Activated naive CD4-positive, alpha-beta T cell treated with anti-CD3 and anti-CD28 coated beads for 36 hours (primary cell): Measurements from ENCODE around the gene PSD. TPM values are rescaled to one million over a fixed set of nuclear protein-coding genes. Genes with fewer than 3 reads are reported as not detected.
A peak's percentile ranks its signal among the peaks of the same experiment; 100 is the strongest.

Experiments
- CTCF ChIA-PET: fragments of 350-600 bp; sonication (Branson Sonifier 250); formaldehyde crosslinking; loops from one replicate; lab custom pipeline; 2021; ENCODE audit warnings: antibody characterized with exemption; lab: Charles Lee
- DNase-seq: peaks from one replicate; pipeline ENCODE4 v3.0.0-alpha.2; 2020
- H3K27ac Mint-ChIP-seq: one replicate; pipeline ENCODE4 v1.8.0; 2021; ENCODE audit warnings: mild to moderate bottlenecking, mixed read lengths
- H3K27me3 Mint-ChIP-seq: one replicate; pipeline ENCODE4 v1.8.0; 2021; ENCODE audit warnings: low read depth, mixed read lengths
- H3K36me3 Mint-ChIP-seq: one replicate; pipeline ENCODE4 v1.8.0; 2021; ENCODE audit warnings: low read depth, mixed read lengths
- H3K4me1 Mint-ChIP-seq: one replicate; pipeline ENCODE4 v1.8.0; 2021; ENCODE audit warnings: low read depth, mixed read lengths
- H3K4me3 Mint-ChIP-seq: one replicate; pipeline ENCODE4 v1.8.0; 2021; ENCODE audit warnings: mild to moderate bottlenecking, moderate library complexity, mixed read lengths
- H3K9me3 Mint-ChIP-seq: one replicate; pipeline ENCODE4 v1.8.0; 2021; ENCODE audit warnings: mixed read lengths
- intact Hi-C: fragments of 100-400 bp; cut with micrococcal nuclease; formaldehyde crosslinking; loops from one replicate; pipeline ENCODE4 v1.15.1; 2023
- total RNA-seq, 2 experiments: library from RNA; stranded (reverse); gene quantifications; one replicate each; pipeline ENCODE4 v1.2.3, GENCODE V29; 2021

Gene PSD
- total RNA-seq, 2 experiments from 2014 or later, result 6.2 to 7.2 TPM

GRCh38 chr10:102436312-102436711 lies 17.7 kb upstream of the PSD start:
- peak overlapping the region; percentile 76 for H3K4me3 Mint-ChIP-seq
- H3K27me3 Mint-ChIP-seq, result no peaks in the 10 kb centered on the region
- DNase-seq, result peak; percentile 11
- peaks cover 54% of the 10 kb centered on the region for H3K4me1 Mint-ChIP-seq
- peak overlapping the region; percentile 87 for H3K27ac Mint-ChIP-seq
- H3K9me3 Mint-ChIP-seq, result no peaks in the 10 kb centered on the region
- CTCF ChIA-PET, result interaction anchor here (0.7 to 2.1 kb wide), 6 partner anchors 12 to 43 kb away, joined by 3 to 10 read pairs (median 4); partner anchors contain the start of gene FBXL15
- peaks cover 1% of the 10 kb centered on the region for H3K36me3 Mint-ChIP-seq
- intact Hi-C loops, result no loop called here

DNA sequence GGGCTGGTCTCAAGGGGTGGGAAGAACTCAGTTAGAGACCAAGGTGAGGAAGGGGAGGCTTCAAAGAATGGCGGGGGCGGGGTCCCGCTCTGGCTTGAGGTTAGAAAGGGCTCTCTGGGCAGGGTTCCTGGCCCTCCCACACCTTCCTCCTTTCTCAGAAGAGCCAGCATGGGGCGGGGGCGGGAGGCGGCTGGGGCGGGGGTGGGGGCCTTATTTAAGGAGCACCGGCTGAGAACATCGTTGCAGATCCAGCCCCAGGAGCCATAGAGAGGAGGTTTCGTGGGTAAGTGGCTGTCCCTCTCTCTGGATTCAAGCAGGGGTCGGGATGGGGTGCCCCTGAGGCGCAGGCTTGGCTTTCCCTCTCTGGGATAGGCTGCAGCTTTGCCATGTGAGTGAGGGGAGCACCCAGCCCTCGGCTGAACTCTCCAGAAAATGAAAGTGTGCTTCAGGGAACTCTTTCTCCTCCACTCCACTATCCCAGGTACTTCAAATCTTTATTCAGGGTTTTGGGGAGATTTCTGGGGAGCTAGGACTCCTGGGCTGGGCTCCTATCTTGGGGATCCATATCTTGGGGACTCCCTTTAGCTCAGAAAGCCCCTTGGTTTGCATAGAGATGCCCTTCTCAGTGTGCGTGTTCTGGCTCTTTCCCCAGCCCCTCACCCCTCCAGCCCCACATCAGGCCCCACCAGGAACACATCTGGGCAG lies 17.1 kb upstream of the PSD start:
- H3K4me3 Mint-ChIP-seq, result peak overlapping the region; percentile 76
- intact Hi-C loops, result no loop called here
- DNase-seq, result peak; percentile 48
- no peaks in the 10 kb centered on the region for H3K27me3 Mint-ChIP-seq
- no peaks in the 10 kb centered on the region for H3K9me3 Mint-ChIP-seq
- H3K4me1 Mint-ChIP-seq, result peaks cover 54% of the 10 kb centered on the region
- peak overlapping the region; percentile 87 for H3K27ac Mint-ChIP-seq
- peaks cover 1% of the 10 kb centered on the region for H3K36me3 Mint-ChIP-seq
- CTCF ChIA-PET, result interaction anchor here (0.7 to 2.1 kb wide), 10 partner anchors 11 to 206 kb away, joined by 3 to 10 read pairs (median 5); partner anchors contain the start of gene FBXL15

- no peak for DNase-seq
- Mint-ChIP-seq H3K4me3 (peak overlapping the region; percentile 76), H3K36me3 (peaks cover 1% of the 10 kb centered on the region), H3K9me3 (no peaks in the 10 kb centered on the region), H3K4me1 (peaks cover 54% of the 10 kb centered on the region), H3K27me3 (no peaks in the 10 kb centered on the region), H3K27ac (peak overlapping the region; percentile 87)
- CTCF ChIA-PET, result interaction anchor here (0.6 to 2.1 kb wide), 10 partner anchors 11 to 205 kb away, joined by 3 to 10 read pairs (median 4); no protein-coding TSS in a partner anchor
- intact Hi-C loops, result no loop called here
Observed at GRCh38 chr10:102435133-102435497, 16.5 kb upstream of the PSD start.

- CTCF ChIA-PET, result interaction anchor here (0.6 to 2.1 kb wide), 12 partner anchors 10 to 204 kb away, joined by 3 to 10 read pairs (median 5); no protein-coding TSS in a partner anchor
- Mint-ChIP-seq H3K36me3 (peaks cover 1% of the 10 kb centered on the region), H3K4me3 (peak overlapping the region; percentile 76), H3K27me3 (no peaks in the 10 kb centered on the region), H3K4me1 (peaks cover 54% of the 10 kb centered on the region), H3K9me3 (no peaks in the 10 kb centered on the region), H3K27ac (peak overlapping the region; percentile 87)
- intact Hi-C loops, result no loop called here
- DNase-seq, result peak; percentile 12
Observed at GRCh38 chr10:102434394-102435132, 16.0 kb upstream of the PSD start.

DNA sequence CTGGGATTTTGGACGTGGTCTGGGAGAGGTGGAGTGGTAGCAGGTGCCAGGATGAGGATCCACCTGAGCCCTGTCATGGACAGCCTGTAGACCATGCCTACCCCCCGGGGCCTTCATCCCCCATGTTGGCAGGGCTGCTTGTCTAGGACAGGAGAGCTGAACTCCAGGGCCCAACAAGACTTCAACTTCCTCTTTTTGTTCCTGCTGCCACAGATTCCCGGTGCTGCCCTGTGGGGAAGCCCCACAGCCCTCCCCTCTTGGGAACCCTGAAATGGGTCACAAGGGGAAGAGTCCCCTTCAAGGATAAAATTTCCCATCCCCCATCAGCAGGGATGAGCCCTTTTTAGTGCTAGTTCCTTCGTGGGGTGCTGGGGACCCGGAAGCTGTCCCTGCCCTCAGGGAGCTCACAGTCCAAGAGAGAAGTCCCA lies 15.0 kb upstream of the PSD start:
- no peaks in the 10 kb centered on the region for H3K27me3 Mint-ChIP-seq
- H3K9me3 Mint-ChIP-seq, result no peaks in the 10 kb centered on the region
- intact Hi-C loops, result loop anchor here (2.0 kb wide), 1 partner anchor 209 kb away; no protein-coding TSS in a partner anchor
- CTCF ChIA-PET, result interaction anchor here (0.7 to 1.5 kb wide), 4 partner anchors 12 to 40 kb away, joined by 3 to 7 read pairs (median 4); no protein-coding TSS in a partner anchor
- H3K27ac Mint-ChIP-seq, result peak overlapping the region; percentile 92
- peak overlapping the region; percentile 90 for H3K4me3 Mint-ChIP-seq
- H3K4me1 Mint-ChIP-seq, result peaks cover 54% of the 10 kb centered on the region
- no peak for DNase-seq
- H3K36me3 Mint-ChIP-seq, result peaks cover 1% of the 10 kb centered on the region

GRCh38 chr10:102432162-102432950 lies 13.8 kb upstream of the PSD start, which contains the start of gene CUEDC2:
TSS of gene CUEDC2 (minus strand) at chr10:102432574. CDS start at chr10:102425188, 7,386 bp downstream.
- intact Hi-C loops, result loop anchor here (1.0 to 2.0 kb wide), 8 partner anchors 11 to 280 kb away; partner anchors contain the start of genes ACTR1A, NFKB2 and NOLC1
- Mint-ChIP-seq H3K9me3 (no peaks in the 10 kb centered on the region), H3K27me3 (no peaks in the 10 kb centered on the region), H3K36me3 (peaks cover 1% of the 10 kb centered on the region), H3K4me3 (peak within 1 kb of the TSS; percentile 90), H3K4me1 (peaks cover 47% of the 10 kb centered on the region), H3K27ac (peak within 1 kb of the TSS; percentile 92)
- DNase-seq, result peak; percentile 99
- CTCF ChIA-PET, result interaction anchor here (0.7 to 1.8 kb wide), 7 partner anchors 9 to 81 kb away, joined by 3 to 17 read pairs (median 3); no protein-coding TSS in a partner anchor

- CTCF ChIA-PET, result interaction anchor here (1.3 to 1.8 kb wide), 2 partner anchors 8 to 31 kb away, joined by 3 to 17 read pairs; no protein-coding TSS in a partner anchor
- DNase-seq, result peak; percentile 17
- no peaks in the 10 kb centered on the region for H3K9me3 Mint-ChIP-seq
- intact Hi-C loops, result loop anchor here (1.0 to 2.0 kb wide), 8 partner anchors 10 to 279 kb away; partner anchors contain the start of genes ACTR1A, NFKB2 and NOLC1
- H3K27ac Mint-ChIP-seq, result peak overlapping the region; percentile 92
- peaks cover 1% of the 10 kb centered on the region for H3K36me3 Mint-ChIP-seq
- peak overlapping the region; percentile 90 for H3K4me3 Mint-ChIP-seq
- H3K4me1 Mint-ChIP-seq, result peaks cover 49% of the 10 kb centered on the region
- H3K27me3 Mint-ChIP-seq, result no peaks in the 10 kb centered on the region
Observed at GRCh38 chr10:102431452-102432124, 13.0 kb upstream of the PSD start.

- no peaks in the 10 kb centered on the region for H3K9me3 Mint-ChIP-seq
- H3K4me1 Mint-ChIP-seq, result peaks cover 39% of the 10 kb centered on the region
- H3K27me3 Mint-ChIP-seq, result no peaks in the 10 kb centered on the region
- peaks cover 1% of the 10 kb centered on the region for H3K36me3 Mint-ChIP-seq
- no peak overlapping the region for H3K4me3 Mint-ChIP-seq
- intact Hi-C loops, result no loop called here
- H3K27ac Mint-ChIP-seq, result no peak overlapping the region
- DNase-seq, result no peak
- CTCF ChIA-PET, result interaction anchor here (0.7 kb wide), 1 partner anchor 1059 kb away, joined by 3 read pairs; no protein-coding TSS in a partner anchor
Observed at GRCh38 chr10:102429468-102429867, 10.9 kb upstream of the PSD start.

DNA sequence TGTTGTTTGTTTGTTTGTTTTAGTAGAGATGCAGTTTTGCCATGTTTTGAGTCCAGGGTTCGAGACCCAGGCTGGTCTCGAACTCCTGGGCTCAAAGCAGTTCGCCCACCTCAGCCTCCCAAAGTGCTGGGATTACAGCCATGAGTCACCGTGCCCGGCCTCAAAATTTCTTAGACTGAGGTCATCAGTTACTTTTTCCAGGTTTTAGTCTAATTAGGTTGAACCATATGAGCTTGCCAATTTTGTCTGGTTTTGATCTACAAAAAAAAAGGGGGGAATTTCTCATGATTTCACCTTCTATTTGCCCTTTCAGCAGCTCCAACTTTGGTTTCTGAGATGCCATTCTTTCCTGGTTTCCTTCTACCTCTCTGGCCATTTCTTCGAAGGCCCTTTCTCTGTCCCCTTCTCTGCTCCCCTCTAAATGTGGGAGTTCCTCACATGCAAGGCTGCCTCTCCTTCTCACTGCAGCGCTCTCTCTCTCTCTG lies 8.3 kb upstream of the PSD start:
- intact Hi-C loops, result no loop called here
- Mint-ChIP-seq H3K27me3 (no peaks in the 10 kb centered on the region), H3K36me3 (no peaks in the 10 kb centered on the region), H3K4me3 (no peak overlapping the region), H3K27ac (peak overlapping the region; percentile 64), H3K9me3 (no peaks in the 10 kb centered on the region), H3K4me1 (peaks cover 32% of the 10 kb centered on the region)
- peak; percentile 24 for DNase-seq
- CTCF ChIA-PET, result interaction anchor here (0.6 to 6.1 kb wide), 3 partner anchors 29 to 53 kb away, joined by 3 to 37 read pairs (median 3); no protein-coding TSS in a partner anchor

DNA sequence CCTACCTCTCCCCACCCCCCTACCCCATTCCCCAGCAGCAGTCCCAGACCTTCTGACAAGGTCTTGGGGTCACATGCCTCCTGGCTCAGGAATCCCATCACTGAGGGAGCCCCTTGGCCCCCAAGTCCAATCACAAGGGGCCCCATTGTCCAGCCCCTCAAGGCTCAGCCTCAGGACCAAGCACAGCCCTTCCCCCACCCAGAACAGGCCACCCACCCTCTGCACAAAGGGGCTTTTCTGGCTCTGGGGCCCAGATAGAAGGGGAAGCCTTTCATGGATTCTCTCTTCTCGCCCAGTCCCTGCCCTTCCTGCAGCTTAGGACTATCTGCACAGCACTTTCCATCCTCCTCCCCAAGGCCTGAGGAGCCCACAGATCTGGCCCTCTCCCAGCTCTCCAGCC lies 6.9 kb upstream of the PSD start:
- intact Hi-C loops, result no loop called here
- Mint-ChIP-seq H3K36me3 (peaks cover 1% of the 10 kb centered on the region), H3K4me1 (peaks cover 30% of the 10 kb centered on the region), H3K27ac (no peak overlapping the region), H3K9me3 (no peaks in the 10 kb centered on the region), H3K4me3 (no peak overlapping the region), H3K27me3 (no peaks in the 10 kb centered on the region)
- CTCF ChIA-PET, result interaction anchor here (0.7 to 6.1 kb wide), 4 partner anchors 25 to 74 kb away, joined by 3 to 37 read pairs (median 16); partner anchors contain the start of gene C10orf95
- DNase-seq, result no peak
